ENCODE data around the gene ANKS1A. TPM values are rescaled to one million over a fixed set of nuclear protein-coding genes. Genes with fewer than 3 reads are reported as not detected.
A peak's percentile ranks its signal among the peaks of the same experiment; 100 is the strongest.

The ANKS1A gene
- total and polyA plus RNA-seq, 9 donors: 16.0 to 45.0 (median 27.3) TPM

DNA sequence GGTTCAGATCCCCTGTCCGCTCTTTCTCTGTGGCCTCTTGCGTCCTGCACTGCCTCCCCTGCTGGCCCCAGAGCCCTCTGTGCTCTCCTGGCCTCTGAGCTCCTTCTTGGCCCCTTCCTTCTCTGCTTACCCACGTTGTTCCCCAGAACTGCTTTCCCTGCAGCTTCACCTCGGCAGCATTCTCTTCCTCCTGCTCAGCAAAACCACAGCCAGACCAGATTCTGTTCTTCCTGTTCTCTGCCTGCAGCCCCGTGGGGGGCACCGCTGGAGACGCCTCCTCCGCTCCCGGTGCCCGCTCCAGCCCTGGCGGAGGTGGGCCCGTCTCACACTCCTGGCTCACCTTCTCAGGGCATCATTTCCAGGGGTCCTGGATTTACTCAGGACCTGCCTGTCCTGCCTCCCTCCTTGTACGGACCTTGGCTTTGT, 192.4 kb downstream of the ANKS1A start:
- H3K4me1 ChIP-seq (ENCODE audit: insufficient read depth): no peaks in the 10 kb centered on the region
- no peaks in the 10 kb centered on the region for H3K9me3 ChIP-seq
- DNase-seq: peak in 2 of 5 donors; percentile 3 to 26
- 61 to 68% (median 63%) methylated on average over 13 of the region's 13 CpGs for WGBS, 3 donors
- no peaks in the 10 kb centered on the region for H3K36me3 ChIP-seq
- intact Hi-C loops (cut with DNase I): no loop called here
- H3K27me3 ChIP-seq: no peaks in the 10 kb centered on the region
- H3K27ac ChIP-seq: no peak overlapping the region
- TF ChIP-seq CTCF (IDR thresholded peaks at IDR 0.05) (no peak), EP300 (IDR thresholded peaks at IDR 0.05) (no peak), POLR2A (IDR thresholded peaks at IDR 0.05) (no peak)
- H3K4me3 ChIP-seq: no peak overlapping the region

- H3K27ac ChIP-seq: no peak overlapping the region
- peak in 3 of 5 donors; percentile 5 to 24 (median 14) for DNase-seq
- H3K4me1 ChIP-seq (ENCODE audit: insufficient read depth): no peaks in the 10 kb centered on the region
- WGBS, 3 donors: 72 to 80% (median 74%) methylated on average over 19 of the region's 19 CpGs
- intact Hi-C loops (cut with DNase I): no loop called here
- H3K9me3 ChIP-seq: no peaks in the 10 kb centered on the region
- no peaks in the 10 kb centered on the region for H3K36me3 ChIP-seq
- TF ChIP-seq CTCF (IDR thresholded peaks at IDR 0.05) (no peak), POLR2A (IDR thresholded peaks at IDR 0.05) (no peak), EP300 (IDR thresholded peaks at IDR 0.05) (no peak)
- no peak overlapping the region for H3K4me3 ChIP-seq
- H3K27me3 ChIP-seq: no peaks in the 10 kb centered on the region
Observed at GRCh38 chr6:35082046-35082732, 193.1 kb downstream of the ANKS1A start.

GRCh38 chr6:35082733-35083403, 193.8 kb downstream of the ANKS1A start:
- Histone ChIP-seq H3K36me3 (no peaks in the 10 kb centered on the region), H3K4me1 (ENCODE audit: insufficient read depth) (no peaks in the 10 kb centered on the region)

GRCh38 chr6:35083507-35083906, 194.5 kb downstream of the ANKS1A start:
- Histone ChIP-seq H3K36me3 (no peaks in the 10 kb centered on the region), H3K9me3 (no peaks in the 10 kb centered on the region), H3K27me3 (no peaks in the 10 kb centered on the region), H3K27ac (no peak overlapping the region), H3K4me1 (ENCODE audit: insufficient read depth) (no peaks in the 10 kb centered on the region), H3K4me3 (no peak overlapping the region)
- 90 to 92% (median 91%) methylated on average over 9 of the region's 9 CpGs for WGBS, 3 donors
- DNase-seq: peak in 2 of 5 donors; percentile 2 to 25
- intact Hi-C loops (cut with DNase I): no loop called here
- TF ChIP-seq EP300 (IDR thresholded peaks at IDR 0.05): no peak
- no peak for TF ChIP-seq POLR2A (IDR thresholded peaks at IDR 0.05)
- no peak for TF ChIP-seq CTCF (IDR thresholded peaks at IDR 0.05)

More at GRCh38 chr6:35082733-35083403, 193.8 kb downstream of the ANKS1A start:
- Histone ChIP-seq H3K9me3 (no peaks in the 10 kb centered on the region), H3K27me3 (no peaks in the 10 kb centered on the region), H3K4me3 (no peak overlapping the region), H3K27ac (no peak overlapping the region)
- intact Hi-C loops (cut with DNase I): no loop called here
- no peak for TF ChIP-seq EP300 (IDR thresholded peaks at IDR 0.05)
- no peak for TF ChIP-seq CTCF (IDR thresholded peaks at IDR 0.05)
- TF ChIP-seq POLR2A (IDR thresholded peaks at IDR 0.05): no peak
- WGBS, 3 donors: 90 to 95% (median 93%) methylated on average over 13 of the region's 13 CpGs
- peak in 3 of 5 donors; percentile 3 to 12 (median 12) for DNase-seq

Data from ovary (tissue), 9 donors.